HG03439 (cell line): ENCODE measurements around the gene PDXP.
"Not testable (repeated sequence)": the region's sequence is repeated elsewhere in the genome, so short reads cannot be mapped to it uniquely, and the experiment has no call there.

ENCODE experiments used
- ATAC-seq: cut with Tn5 transposase; IDR thresholded peaks from one replicate; pipeline ENCODE4 v1.9.1; 2021; ENCODE audit warnings: mild to moderate bottlenecking, moderate library complexity; ENCODE audit not compliant: unreplicated experiment

The PDXP gene

DNA sequence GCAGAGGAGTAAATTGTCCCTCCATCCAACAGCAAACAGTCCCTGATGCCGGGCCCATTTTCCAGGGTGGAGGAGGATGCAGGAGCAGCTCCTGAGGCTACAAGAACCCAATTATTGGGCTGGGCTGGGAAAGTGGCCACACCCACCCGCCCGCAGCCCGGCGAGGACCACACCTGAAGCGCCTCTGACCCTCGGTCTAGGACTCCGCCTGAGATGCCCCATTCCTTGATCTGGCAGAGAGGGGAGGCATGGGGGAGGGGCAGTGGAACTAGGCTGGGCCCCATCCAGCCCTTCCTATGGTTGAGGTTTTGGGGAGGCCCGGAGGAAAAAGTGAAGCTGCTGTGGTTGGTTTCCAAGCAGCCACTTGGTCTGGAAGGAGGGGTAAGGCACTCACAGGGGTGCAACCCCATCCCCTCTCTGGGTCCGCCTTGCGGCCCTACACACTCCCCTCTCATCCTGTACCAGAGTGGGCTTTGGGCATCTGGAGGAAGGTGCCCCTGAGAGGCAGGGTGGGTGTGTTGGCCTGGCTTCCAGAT is 14.5 kb downstream of the PDXP start:
- no peak for ATAC-seq

GRCh38 chr22:37674248-37674647 is 15.7 kb downstream of the PDXP start:
- ATAC-seq: no peak

DNA sequence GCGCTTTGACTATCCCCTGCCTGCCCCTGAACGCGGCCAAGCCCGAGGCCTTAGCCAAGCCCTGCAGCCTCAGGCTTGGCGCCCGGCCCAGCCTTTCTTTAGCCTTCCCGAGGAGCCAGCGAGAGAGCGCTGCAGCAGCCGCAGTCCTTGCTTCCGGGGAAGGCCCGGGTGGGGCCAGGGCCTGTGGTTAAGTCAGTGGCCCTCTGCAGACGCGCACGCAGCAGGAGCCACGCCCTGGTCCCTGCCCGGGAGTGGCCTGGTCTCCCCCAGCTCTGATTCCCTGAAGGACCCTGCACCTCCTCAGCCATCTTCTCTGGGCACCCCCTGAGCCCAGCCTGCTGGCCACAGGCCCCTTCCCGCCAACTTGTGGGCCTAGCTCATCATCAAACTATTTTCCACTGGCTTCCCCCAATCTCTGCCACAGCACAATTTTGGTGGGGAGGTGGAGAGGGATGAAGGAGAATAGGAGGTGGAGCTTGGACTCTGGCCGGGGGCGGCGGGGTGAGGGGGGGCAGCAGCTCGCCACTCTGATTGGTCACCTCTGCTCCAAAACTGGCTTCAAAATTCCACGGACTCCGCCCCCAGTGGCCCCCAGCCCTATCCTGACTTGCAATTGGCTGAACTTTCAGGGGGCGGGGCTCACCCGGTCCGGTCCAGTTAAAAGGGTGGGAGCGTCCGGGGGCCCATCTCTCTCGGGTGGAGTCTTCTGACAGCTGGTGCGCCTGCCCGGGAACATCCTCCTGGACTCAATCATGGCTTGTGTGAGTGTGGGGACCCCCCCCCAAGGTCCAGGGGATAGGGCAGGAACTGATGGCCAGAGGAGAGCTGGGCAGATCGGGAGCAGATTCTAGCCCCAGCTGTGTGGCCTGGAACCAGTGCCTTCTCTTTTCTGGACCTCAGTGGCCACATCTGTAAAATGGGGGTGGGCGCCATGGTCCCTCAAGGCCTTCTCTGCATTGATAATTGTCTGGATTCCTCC is 16.7 kb downstream of the PDXP start, which contains the start of gene LGALS1:
TSS of gene LGALS1 (plus strand) at position 686 of the 979 bp plus-strand sequence. CDS start at position 753, 67 bp downstream.
- no peak for ATAC-seq

- ATAC-seq: peak; percentile 7
Measured at GRCh38 chr22:37675930-37676735, 17.6 kb downstream of the PDXP start.

- ATAC-seq: peak; percentile 62
Measured at GRCh38 chr22:37676736-37677492, 18.4 kb downstream of the PDXP start.

GRCh38 chr22:37677493-37677974 is 19.0 kb downstream of the PDXP start:
- ATAC-seq: no peak

DNA sequence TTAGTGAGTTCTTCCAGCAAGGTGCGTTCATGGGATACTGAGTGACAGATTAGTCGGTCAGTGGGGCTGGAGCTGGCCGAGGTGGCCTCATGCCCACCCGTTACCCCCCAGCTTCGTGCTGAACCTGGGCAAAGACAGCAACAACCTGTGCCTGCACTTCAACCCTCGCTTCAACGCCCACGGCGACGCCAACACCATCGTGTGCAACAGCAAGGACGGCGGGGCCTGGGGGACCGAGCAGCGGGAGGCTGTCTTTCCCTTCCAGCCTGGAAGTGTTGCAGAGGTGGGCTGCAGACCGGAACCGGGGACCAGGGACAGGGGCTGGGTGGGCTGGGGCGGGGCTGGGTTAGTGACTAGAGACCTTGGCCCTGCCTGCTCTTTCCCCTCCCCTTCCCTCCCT is 19.8 kb downstream of the PDXP start:
- no peak for ATAC-seq

DNA sequence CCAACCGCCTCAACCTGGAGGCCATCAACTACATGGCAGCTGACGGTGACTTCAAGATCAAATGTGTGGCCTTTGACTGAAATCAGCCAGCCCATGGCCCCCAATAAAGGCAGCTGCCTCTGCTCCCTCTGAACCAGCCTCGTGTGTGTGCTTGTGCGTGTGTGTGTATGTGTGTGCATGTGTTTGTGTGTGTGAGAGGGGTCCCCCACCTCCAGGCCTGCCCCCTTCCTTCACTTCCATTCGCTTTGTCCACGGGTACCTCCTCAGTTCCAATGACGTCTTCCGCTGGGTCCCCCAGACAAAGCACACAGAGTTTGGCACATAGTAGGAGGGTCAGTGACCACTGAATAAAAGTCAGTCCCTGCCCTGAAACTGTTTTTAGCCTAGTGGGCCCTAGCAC is 21.1 kb downstream of the PDXP start:
- no peak for ATAC-seq

DNA sequence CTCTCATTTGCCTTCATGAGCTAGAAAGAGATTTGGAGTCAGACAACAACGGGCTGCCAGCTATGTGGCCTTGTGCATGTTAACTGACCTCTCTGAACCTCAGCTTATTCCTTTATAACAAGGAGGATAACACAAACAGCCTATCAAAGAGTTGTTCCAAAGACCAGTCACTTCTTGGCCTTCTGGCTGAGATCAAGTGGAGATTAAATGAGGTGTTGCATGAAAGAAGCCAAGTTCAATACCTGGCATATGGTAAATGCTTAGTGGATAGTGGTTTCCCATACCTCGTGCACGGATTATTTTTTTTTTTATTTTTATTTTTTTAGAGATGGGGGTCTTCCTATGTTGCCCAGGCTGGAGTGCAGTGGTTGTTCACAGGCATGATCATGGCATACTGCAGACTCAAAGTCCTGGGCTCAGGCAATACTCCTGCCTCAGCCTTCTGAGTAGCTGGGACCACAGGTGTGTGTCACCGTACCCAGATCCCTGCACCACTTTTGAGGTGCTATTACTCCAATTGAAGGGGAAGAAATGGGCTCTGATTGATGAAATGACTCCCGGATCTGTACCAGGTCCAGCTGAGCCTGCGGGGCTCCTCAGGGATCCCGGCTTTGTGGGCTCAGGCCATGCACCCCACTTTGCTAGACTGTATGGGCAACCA is 21.8 kb downstream of the PDXP start:
- no peak for ATAC-seq

GRCh38 chr22:37681001-37681424 is 22.5 kb downstream of the PDXP start:
- ATAC-seq: no peak

- no peak for ATAC-seq
Measured at GRCh38 chr22:37681556-37682049, 23.1 kb downstream of the PDXP start.

DNA sequence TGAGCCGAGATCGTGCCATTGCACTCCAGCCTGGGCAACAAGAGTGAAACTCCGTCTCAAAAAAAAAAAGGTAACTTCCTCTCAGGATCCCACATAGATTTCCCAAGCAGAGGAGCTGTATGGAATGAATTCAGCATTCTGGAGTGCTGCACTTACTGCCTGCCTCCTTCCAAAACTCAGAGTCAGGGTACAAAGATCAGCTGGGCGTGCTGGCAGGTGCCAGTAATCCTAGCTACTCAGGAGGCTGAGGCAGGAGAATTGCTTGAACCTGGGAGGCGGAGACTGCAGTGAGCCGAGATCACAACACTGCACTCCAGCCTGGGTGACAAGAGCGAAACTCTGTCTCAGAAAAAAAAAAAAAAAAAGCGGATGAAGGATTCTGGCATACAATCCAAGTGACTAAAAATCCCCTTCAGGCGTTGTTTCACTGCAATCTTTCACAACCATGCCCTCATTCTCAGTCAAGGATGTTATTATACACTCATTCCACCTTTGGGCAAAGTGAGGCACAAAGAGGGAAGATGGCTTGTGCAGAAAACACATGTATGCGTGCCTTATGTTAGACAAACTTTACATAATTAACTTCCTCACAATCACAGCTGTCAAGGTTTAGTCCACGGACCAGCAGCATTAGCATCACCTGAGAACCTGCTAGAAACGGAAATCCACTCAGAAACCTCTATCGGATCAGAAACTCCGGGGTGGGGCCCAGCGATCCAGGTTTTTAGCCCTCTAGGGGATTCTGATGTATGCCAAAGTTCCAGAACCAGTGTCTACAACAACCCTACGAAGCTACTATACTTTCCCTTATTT is 26.5 kb downstream of the PDXP start:
- ATAC-seq: no peak

DNA sequence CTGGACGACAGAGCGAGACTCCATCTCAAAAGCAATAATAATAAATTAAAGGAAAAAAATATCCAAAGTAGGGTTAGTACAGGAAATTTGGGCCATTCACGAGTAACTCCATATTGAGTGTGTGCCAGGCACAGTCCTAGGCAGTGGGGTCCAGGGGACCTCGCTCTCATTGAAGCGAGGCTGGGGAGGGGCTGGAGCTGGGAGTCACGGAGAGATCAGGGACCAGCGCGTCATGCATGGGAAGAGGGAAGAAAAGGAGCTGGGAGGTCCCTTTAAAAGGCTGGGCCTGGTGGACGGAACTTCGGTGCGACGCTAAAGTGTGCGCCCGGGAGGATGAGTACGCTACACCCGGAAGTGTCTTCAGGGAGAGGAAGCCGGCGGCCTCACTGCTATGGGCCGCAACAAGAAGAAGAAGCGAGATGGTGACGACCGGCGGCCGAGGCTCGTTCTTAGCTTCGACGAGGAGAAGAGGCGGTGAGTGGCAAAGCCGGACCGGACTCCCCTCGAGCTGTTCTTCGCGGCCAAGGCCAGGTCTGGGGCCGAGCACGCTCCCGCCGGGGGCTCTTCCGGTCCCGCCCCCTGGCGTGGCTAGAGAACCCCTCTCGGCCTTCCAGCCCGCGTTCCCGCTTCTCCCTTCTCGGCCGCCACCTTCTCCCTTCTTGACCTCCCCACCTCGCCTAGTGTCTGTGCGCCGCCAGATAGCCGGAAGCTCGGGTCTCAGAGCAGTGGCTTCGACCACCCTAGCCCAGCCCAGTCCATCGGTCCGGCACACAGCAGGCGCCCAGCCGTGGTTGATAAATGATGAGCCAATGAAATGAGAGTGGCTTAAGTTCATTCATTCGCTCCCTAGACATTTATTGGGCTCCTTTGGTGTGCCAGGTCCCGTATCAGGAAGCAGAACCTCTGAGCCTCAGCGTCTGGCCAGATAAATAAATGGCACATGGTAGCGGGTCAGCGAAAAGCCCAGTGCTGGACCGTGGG is 27.8 kb downstream of the PDXP start, which contains the start of gene NOL12:
TSS of gene NOL12 (plus strand) at position 342 of the 981 bp plus-strand sequence. CDS start at position 392, 50 bp downstream.
- ATAC-seq: peak; percentile 72

GRCh38 chr22:37690407-37690806 is 31.9 kb downstream of the PDXP start:
- no peak for ATAC-seq

- ATAC-seq: no peak
Measured at GRCh38 chr22:37690901-37691504, 32.5 kb downstream of the PDXP start.

- ATAC-seq: no peak
Measured at GRCh38 chr22:37692627-37693285, 34.2 kb downstream of the PDXP start.

DNA sequence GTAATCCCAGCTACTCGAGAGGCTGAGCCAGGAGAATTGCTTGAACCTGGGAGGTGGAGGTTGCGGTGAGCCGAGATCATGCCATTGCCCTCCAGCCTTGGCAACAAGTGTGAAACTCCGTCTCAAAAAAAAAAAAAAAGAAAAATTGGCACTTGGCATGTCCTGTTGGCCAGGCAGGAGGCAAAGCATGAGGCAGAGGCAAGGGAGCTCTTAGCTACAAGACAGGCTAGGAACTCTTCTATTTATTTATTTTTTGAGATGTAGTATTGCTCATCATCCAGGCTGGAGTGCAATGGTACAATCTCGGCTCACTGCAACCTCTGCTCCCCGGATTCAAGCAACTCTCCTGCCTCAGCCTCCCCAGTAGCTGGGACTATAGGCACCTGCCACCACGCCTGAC is 35.6 kb downstream of the PDXP start:
- ATAC-seq: not testable (repeated sequence)
